Duodenal mucosa (tissue), 2 donors: ENCODE results near the gene SEH1L.

Experiments
- H3K27ac ChIP-seq: one replicate; pipeline ENCODE4 v1.7.0; 2013; ENCODE audit warnings: low read depth, low read length
- H3K27me3 ChIP-seq, 2 donors: one replicate each; pipeline ENCODE4 v1.7.0; 2013; ENCODE audit warnings: low read length in 2 of 2, control low read depth in 1 of 2; ENCODE audit not compliant: insufficient read depth in 2 of 2, control insufficient read depth in 1 of 2
- H3K36me3 ChIP-seq, 2 donors: one replicate each; pipeline ENCODE4 v1.7.0; 2013; ENCODE audit warnings: low read length in 2 of 2, control low read depth in 1 of 2; ENCODE audit not compliant: insufficient read depth in 2 of 2, control insufficient read depth in 1 of 2
- H3K4me1 ChIP-seq, 2 donors: one replicate each; pipeline ENCODE4 v1.7.0; 2013; ENCODE audit warnings: low read length in 2 of 2, control low read depth in 1 of 2; ENCODE audit not compliant: insufficient read depth in 2 of 2, control insufficient read depth in 1 of 2
- H3K4me3 ChIP-seq, 2 donors: one replicate each; pipeline ENCODE4 v1.7.0; 2013; ENCODE audit warnings: low read length in 2 of 2, low read depth in 1 of 2
- H3K9ac ChIP-seq, 2 donors: one replicate each; pipeline ENCODE4 v1.7.0; 2013; ENCODE audit warnings: low read length in 2 of 2, low read depth in 1 of 2
- H3K9me3 ChIP-seq, 2 donors: one replicate each; pipeline ENCODE4 v1.7.0; 2013; ENCODE audit warnings: low read length in 2 of 2, control low read depth in 1 of 2; ENCODE audit not compliant: control insufficient read depth in 1 of 2

SEH1L gene

GRCh38 chr18:13007248-13007560, 59.4 kb downstream of the SEH1L start:
- no peak overlapping the region for H3K27ac ChIP-seq
- no peak overlapping the region for H3K4me3 ChIP-seq
- H3K27me3 ChIP-seq: no peaks in the 10 kb centered on the region
- H3K36me3 ChIP-seq: peaks cover 8 to 47% of the 10 kb centered on the region in 2 donors
- H3K9me3 ChIP-seq: no peaks in the 10 kb centered on the region
- no peak overlapping the region for H3K9ac ChIP-seq
- H3K4me1 ChIP-seq: peaks cover 0 to 2% of the 10 kb centered on the region in 2 donors

DNA sequence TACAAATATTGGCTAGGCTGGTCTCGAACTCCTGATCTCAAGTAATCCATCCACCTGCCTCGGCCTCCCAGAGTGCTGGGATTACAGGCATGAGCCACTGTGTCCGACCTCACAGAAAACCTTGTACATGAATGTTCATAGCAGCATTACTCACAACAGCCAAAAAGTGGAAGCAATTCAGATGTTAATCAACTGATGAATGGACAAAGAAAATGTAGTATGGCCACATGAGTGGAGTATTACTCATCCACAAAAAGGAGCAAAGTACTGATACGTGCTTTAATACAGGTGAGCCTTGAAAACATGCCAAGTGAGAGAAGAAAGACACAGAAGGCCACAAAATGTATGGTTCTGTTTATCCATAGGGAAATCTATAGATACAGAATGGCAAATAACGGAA, 63.9 kb downstream of the SEH1L start:
- no peak overlapping the region for H3K4me3 ChIP-seq
- H3K36me3 ChIP-seq: peaks cover 25 to 77% of the 10 kb centered on the region in 2 donors
- H3K9ac ChIP-seq: no peak overlapping the region
- no peaks in the 10 kb centered on the region for H3K27me3 ChIP-seq
- peaks cover 0 to 3% of the 10 kb centered on the region in 2 donors for H3K4me1 ChIP-seq
- H3K27ac ChIP-seq: no peak overlapping the region
- H3K9me3 ChIP-seq: no peaks in the 10 kb centered on the region

GRCh38 chr18:13014232-13014631, 66.4 kb downstream of the SEH1L start:
- peaks cover 38 to 83% of the 10 kb centered on the region in 2 donors for H3K36me3 ChIP-seq

GRCh38 chr18:13014818-13015217, 67.0 kb downstream of the SEH1L start:
- Histone ChIP-seq H3K27me3 (no peaks in the 10 kb centered on the region), H3K4me3 (no peak overlapping the region), H3K4me1 (peaks cover 0 to 10% of the 10 kb centered on the region in 2 donors), H3K36me3 (peaks cover 38 to 79% of the 10 kb centered on the region in 2 donors), H3K9ac (no peak overlapping the region), H3K27ac (no peak overlapping the region), H3K9me3 (no peaks in the 10 kb centered on the region)

More at GRCh38 chr18:13014232-13014631, 66.4 kb downstream of the SEH1L start:
- H3K9ac ChIP-seq: no peak overlapping the region
- no peak overlapping the region for H3K27ac ChIP-seq
- no peaks in the 10 kb centered on the region for H3K9me3 ChIP-seq
- H3K4me1 ChIP-seq: peaks cover 0 to 10% of the 10 kb centered on the region in 2 donors
- no peak overlapping the region for H3K4me3 ChIP-seq
- H3K27me3 ChIP-seq: no peaks in the 10 kb centered on the region

DNA sequence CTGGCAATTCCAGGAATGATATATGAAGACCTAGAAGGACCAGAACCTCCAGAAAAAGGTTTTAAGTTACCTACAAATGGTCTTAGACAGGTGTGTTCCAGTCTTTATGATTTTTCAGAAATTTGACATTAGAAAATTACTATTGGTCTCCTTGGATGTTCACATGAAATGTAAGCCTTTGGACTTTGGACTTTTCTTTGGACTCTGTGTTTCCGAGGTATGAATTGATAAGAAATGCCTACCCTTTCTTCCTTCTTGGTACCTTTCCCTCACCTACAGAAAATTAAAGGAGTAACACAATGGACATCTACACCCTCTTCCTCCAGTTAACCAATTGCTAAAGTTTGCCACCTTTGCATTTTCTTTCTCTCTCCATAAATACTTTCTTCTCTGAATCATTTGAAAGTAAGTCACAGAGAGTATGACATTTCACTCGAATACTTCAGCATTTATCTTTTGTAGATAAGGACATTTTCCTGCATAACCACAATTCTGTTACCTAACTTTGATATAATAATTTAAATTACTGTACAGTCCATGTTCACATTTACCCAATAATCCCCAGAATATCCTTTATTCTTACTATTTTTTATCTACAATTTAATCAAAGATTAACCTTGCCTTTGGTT, 69.5 kb downstream of the SEH1L start:
- Histone ChIP-seq H3K27me3 (no peaks in the 10 kb centered on the region), H3K4me3 (no peak overlapping the region), H3K9me3 (no peaks in the 10 kb centered on the region), H3K27ac (no peak overlapping the region), H3K9ac (no peak overlapping the region), H3K36me3 (peaks cover 33 to 75% of the 10 kb centered on the region in 2 donors), H3K4me1 (peaks cover 0 to 10% of the 10 kb centered on the region in 2 donors)

GRCh38 chr18:13018374-13018773, 70.6 kb downstream of the SEH1L start:
- Histone ChIP-seq H3K36me3 (peaks cover 23 to 71% of the 10 kb centered on the region in 2 donors), H3K27me3 (no peaks in the 10 kb centered on the region)

GRCh38 chr18:13019301-13019700, 71.5 kb downstream of the SEH1L start:
- no peak overlapping the region for H3K9ac ChIP-seq
- H3K9me3 ChIP-seq: peaks cover 0 to 3% of the 10 kb centered on the region in 2 donors
- peaks cover 0 to 10% of the 10 kb centered on the region in 2 donors for H3K4me1 ChIP-seq
- H3K4me3 ChIP-seq: no peak overlapping the region
- H3K27me3 ChIP-seq: no peaks in the 10 kb centered on the region
- no peak overlapping the region for H3K27ac ChIP-seq
- H3K36me3 ChIP-seq: peaks cover 21 to 62% of the 10 kb centered on the region in 2 donors

More at GRCh38 chr18:13018374-13018773, 70.6 kb downstream of the SEH1L start:
- Histone ChIP-seq H3K9ac (no peak overlapping the region), H3K27ac (no peak overlapping the region), H3K9me3 (peaks cover 0 to 3% of the 10 kb centered on the region in 2 donors), H3K4me1 (peaks cover 0 to 10% of the 10 kb centered on the region in 2 donors), H3K4me3 (no peak overlapping the region)

GRCh38 chr18:13022644-13023043, 74.8 kb downstream of the SEH1L start:
- Histone ChIP-seq H3K4me1 (no peaks in the 10 kb centered on the region), H3K9me3 (peaks cover 0 to 3% of the 10 kb centered on the region in 2 donors), H3K4me3 (no peak overlapping the region), H3K36me3 (peaks cover 11 to 60% of the 10 kb centered on the region in 2 donors), H3K27ac (no peak overlapping the region), H3K9ac (no peak overlapping the region), H3K27me3 (no peaks in the 10 kb centered on the region)

- peaks cover 0 to 3% of the 10 kb centered on the region in 2 donors for H3K9me3 ChIP-seq
- H3K9ac ChIP-seq: no peak overlapping the region
- no peak overlapping the region for H3K27ac ChIP-seq
- no peaks in the 10 kb centered on the region for H3K27me3 ChIP-seq
- peaks cover 8 to 55% of the 10 kb centered on the region in 2 donors for H3K36me3 ChIP-seq
- H3K4me1 ChIP-seq: no peaks in the 10 kb centered on the region
- no peak overlapping the region for H3K4me3 ChIP-seq
Observed at GRCh38 chr18:13025233-13025632, 77.4 kb downstream of the SEH1L start.

GRCh38 chr18:13026583-13027270, 78.9 kb downstream of the SEH1L start:
- peaks cover 0 to 3% of the 10 kb centered on the region in 2 donors for H3K9me3 ChIP-seq
- no peaks in the 10 kb centered on the region for H3K4me1 ChIP-seq
- no peaks in the 10 kb centered on the region for H3K27me3 ChIP-seq
- peaks cover 12 to 60% of the 10 kb centered on the region in 2 donors for H3K36me3 ChIP-seq
- H3K27ac ChIP-seq: no peak overlapping the region
- H3K9ac ChIP-seq: no peak overlapping the region
- H3K4me3 ChIP-seq: no peak overlapping the region
